Hepatocyte (in vitro differentiated cells): Measurements from ENCODE around the gene TAX1BP1.

Experiments used
- CTCF ChIP-seq: fragments of 200-600 bp; sonication (generic); IDR thresholded peaks from 2 replicates; pipeline ENCODE4 v1.5.1; 2016; ENCODE audit warnings: antibody characterized with exemption, mild to moderate bottlenecking; ENCODE audit not compliant: poor library complexity
- EZH2 ChIP-seq: fragments of 200-600 bp; sonication (generic); IDR thresholded peaks from 2 replicates; pipeline ENCODE4 v1.6.1; 2016; ENCODE audit warnings: antibody characterized with exemption, mild to moderate bottlenecking, borderline replicate concordance

DNA sequence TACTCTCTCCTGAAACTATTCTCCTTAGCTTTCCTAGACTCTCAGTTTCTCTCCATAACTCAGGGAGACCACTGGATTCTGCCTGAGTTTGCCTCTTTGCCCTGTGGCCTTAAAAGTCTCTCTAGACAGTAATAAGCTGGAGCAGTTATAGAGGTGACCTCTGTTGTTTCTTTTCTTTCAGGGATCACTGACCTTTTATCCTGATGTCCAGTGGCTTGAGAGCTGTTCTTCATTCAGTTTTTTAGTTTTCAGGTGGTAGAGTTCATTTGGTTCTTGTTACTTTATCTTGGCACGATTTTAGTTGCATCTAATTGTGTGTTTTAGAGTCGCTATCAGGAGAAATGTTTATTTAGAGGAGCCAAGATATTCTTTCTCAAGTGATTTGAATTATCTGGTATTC is 37.7 kb downstream of the TAX1BP1 start:
- TF ChIP-seq EZH2 (no peak), CTCF (no peak)
